ENCODE data around the gene RREB1.

- TF ChIP-seq CTCF (IDR thresholded peaks at IDR 0.05) (no peak), POLR2A (IDR thresholded peaks at IDR 0.05) (no peak)
These were observed 50.2 kb downstream of the RREB1 start for GRCh38 chr6:7157752-7158616.

All from lower leg skin (tissue), 3 donors.